GM23338 (cell line): ENCODE measurements around the gene VSTM2L. TPM values are rescaled to one million over a fixed set of nuclear protein-coding genes. Genes with fewer than 3 reads are reported as not detected.

Experiments used
- ATAC-seq: fragments of 200-7000 bp; cut with Tn5 transposase; 3 replicates; pipeline ENCODE4 v1.9.1; 2020
- DNase-seq: peaks from one replicate; pipeline ENCODE4 v3.0.0-alpha.2; 2015; ENCODE audit warnings: low spot score
- H2AFZ ChIP-seq: fragments of 200-600 bp; sonication (generic); 2 replicates; pipeline ENCODE4 v1.8.0; 2016; ENCODE audit warnings: antibody characterized with exemption, mild to moderate bottlenecking, moderate library complexity
- H3F3A ChIP-seq: fragments of 200-600 bp; sonication (generic); replicated peaks from 2 replicates; pipeline ENCODE4 v1.8.0; 2017; ENCODE audit warnings: antibody characterized with exemption, mixed run types, low read depth
- H3K27ac ChIP-seq: fragments of 200-600 bp; sonication (generic); 2 replicates; pipeline ENCODE4 v1.6.1; 2016; ENCODE audit warnings: low read depth
- H3K27me3 ChIP-seq: fragments of 200-600 bp; sonication (generic); 2 replicates; pipeline ENCODE4 v1.8.0; 2016; ENCODE audit warnings: mild to moderate bottlenecking, mixed run types, moderate library complexity; ENCODE audit not compliant: insufficient read depth
- H3K36me3 ChIP-seq: fragments of 200-600 bp; sonication (generic); 2 replicates; pipeline ENCODE4 v1.8.0; 2016; ENCODE audit warnings: mild to moderate bottlenecking; ENCODE audit not compliant: insufficient read depth
- H3K4me1 ChIP-seq: fragments of 200-600 bp; sonication (generic); 2 replicates; pipeline ENCODE4 v1.8.0; 2016; ENCODE audit warnings: mild to moderate bottlenecking, moderate library complexity; ENCODE audit not compliant: insufficient read depth
- H3K4me2 ChIP-seq: fragments of 200-600 bp; sonication (generic); 2 replicates; pipeline ENCODE4 v1.7.1; 2017; ENCODE audit warnings: mixed run types
- H3K4me3 ChIP-seq: fragments of 200-600 bp; sonication (generic); 2 replicates; pipeline ENCODE4 v1.6.1; 2016; ENCODE audit warnings: mixed run types
- H3K79me2 ChIP-seq: fragments of 200-600 bp; sonication (generic); replicated peaks from 2 replicates; pipeline ENCODE4 v1.8.0; 2017; ENCODE audit warnings: mild to moderate bottlenecking; ENCODE audit not compliant: insufficient read depth
- H3K9me2 ChIP-seq: fragments of 200-600 bp; sonication (generic); 2 replicates; pipeline ENCODE4 v1.8.0; 2017; ENCODE audit not compliant: insufficient read depth
- H4K20me1 ChIP-seq: fragments of 200-600 bp; sonication (generic); replicated peaks from 2 replicates; pipeline ENCODE4 v1.8.0; 2017; ENCODE audit warnings: mild to moderate bottlenecking; ENCODE audit not compliant: insufficient read depth
- H3K27ac Mint-ChIP-seq: 2 replicates; pipeline ENCODE4 v1.8.0; 2020; ENCODE audit warnings: inconsistent platforms, mild to moderate bottlenecking, moderate library complexity, mixed read lengths
- H3K27me3 Mint-ChIP-seq: 3 replicates; pipeline ENCODE4 v1.8.0; 2022; ENCODE audit warnings: low read depth, mild to moderate bottlenecking, moderate library complexity, mixed read lengths, inconsistent platforms; ENCODE audit not compliant: insufficient read depth, poor library complexity
- H3K36me3 Mint-ChIP-seq: 3 replicates; pipeline ENCODE4 v1.8.0; 2021; ENCODE audit warnings: low read depth, mild to moderate bottlenecking, inconsistent platforms, moderate library complexity, mixed read lengths
- H3K4me1 Mint-ChIP-seq: 3 replicates; pipeline ENCODE4 v1.8.0; 2020; ENCODE audit warnings: mild to moderate bottlenecking, inconsistent platforms, mixed read lengths
- H3K4me3 Mint-ChIP-seq: 3 replicates; pipeline ENCODE4 v1.8.0; 2021; ENCODE audit warnings: moderate library complexity, mild to moderate bottlenecking, inconsistent platforms, mixed read lengths
- H3K9me3 Mint-ChIP-seq: 3 replicates; pipeline ENCODE4 v1.8.0; 2020; ENCODE audit warnings: moderate library complexity, mild to moderate bottlenecking, inconsistent platforms, mixed read lengths
- EZH2 ChIP-seq: fragments of 200-600 bp; sonication (generic); IDR thresholded peaks from one replicate; pipeline ENCODE4 v1.8.0; 2017; ENCODE audit warnings: antibody characterized with exemption, mild to moderate bottlenecking, low read depth; ENCODE audit not compliant: unreplicated experiment
- EZH2phosphoT487 ChIP-seq: fragments of 200-600 bp; sonication (generic); IDR thresholded peaks from one replicate; pipeline ENCODE4 v1.8.1; 2018; ENCODE audit warnings: antibody characterized with exemption; ENCODE audit not compliant: unreplicated experiment
- JUNB ChIP-seq: IDR thresholded peaks from one replicate; pipeline ENCODE4 v1.6.1; 2016; ENCODE audit warnings: antibody characterized with exemption; ENCODE audit not compliant: unreplicated experiment
- NANOG ChIP-seq: IDR thresholded peaks from 2 replicates; pipeline ENCODE4 v1.6.1; 2016; ENCODE audit warnings: antibody characterized with exemption, borderline replicate concordance
- POLR2AphosphoS5 ChIP-seq: IDR thresholded peaks from 2 replicates; pipeline ENCODE4 v1.6.1; 2016; ENCODE audit warnings: antibody characterized with exemption, low read depth
- STAT1 ChIP-seq: IDR thresholded peaks from one replicate; pipeline ENCODE4 v1.6.1; 2016; ENCODE audit warnings: antibody characterized with exemption; ENCODE audit not compliant: unreplicated experiment
- ZNF331 ChIP-seq: fragments of 250-450 bp; sonication (Bioruptor Pico); IDR thresholded peaks from 2 replicates; pipeline ENCODE4 v1.5.0; 2020; ENCODE audit warnings: low read depth, mild to moderate bottlenecking, moderate library complexity
- polyA plus RNA-seq: library from polyadenylated mRNA; unstranded; fragments of >200 nt; fragmentation: Nextera tagmentation; extraction: Ambion mirVana; gene quantifications from 2 replicates; pipeline ENCODE4 v1.2.1, GENCODE V29; 2016
- total RNA-seq: library from RNA; depleted of rRNA; stranded (reverse); fragments of >200 nt; shearing (Covaris generic); gene quantifications from 2 replicates; pipeline ENCODE4 v1.2.3, GENCODE V29; 2014
- TF ChIP-seq, protein P1 (sequence below), 2 experiments: fragments of 200-600 bp in 1 of 2; sonication (generic) in 1 of 2; conservative IDR thresholded peaks; 2 replicates each; pipeline versions ENCODE4 v1.5.1 to v1.6.1; 2016 to 2017; ENCODE audit warnings: antibody characterized with exemption in 2 of 2, low read depth in 2 of 2, mild to moderate bottlenecking in 2 of 2, moderate library complexity in 1 of 2
- TF ChIP-seq, protein P2 (sequence below): IDR thresholded peaks from one replicate; pipeline ENCODE4 v1.6.1; 2018; ENCODE audit warnings: antibody characterized with exemption; ENCODE audit not compliant: unreplicated experiment
- TF ChIP-seq, protein P3 (sequence below): IDR thresholded peaks from 2 replicates; pipeline ENCODE4 v1.6.1; 2016; ENCODE audit warnings: antibody characterized with exemption
- TF ChIP-seq, protein P4 (sequence below): fragments of 250-450 bp; sonication (Bioruptor Pico); IDR thresholded peaks from 2 replicates; pipeline ENCODE4 v1.5.0; 2020; ENCODE audit warnings: mild to moderate bottlenecking, moderate library complexity

VSTM2L gene
- total and polyA plus RNA-seq, 2 experiments from 2014 or later = 0.60 to 1.9 TPM

DNA sequence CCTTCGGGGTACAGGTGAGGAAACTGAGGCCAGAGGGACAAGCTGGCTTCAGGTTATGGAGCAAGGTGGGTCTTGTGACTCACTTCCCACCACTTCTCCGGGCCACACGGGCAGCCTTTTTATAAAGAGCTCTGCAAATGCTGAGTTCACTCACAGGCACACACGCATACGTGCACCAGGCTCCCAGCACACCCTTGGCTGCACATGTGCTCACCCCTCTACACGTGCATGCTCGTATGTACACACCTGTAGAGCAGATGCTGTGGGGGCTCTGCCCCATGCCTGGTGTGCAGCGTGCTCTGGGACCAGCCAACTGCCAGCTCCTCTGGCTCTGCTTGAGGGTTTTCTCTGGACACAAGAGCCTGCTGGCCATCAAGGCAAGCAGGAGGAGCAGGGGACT lies 29.1 kb downstream of the VSTM2L start (continued):
- TF ChIP-seq, protein P1, sequence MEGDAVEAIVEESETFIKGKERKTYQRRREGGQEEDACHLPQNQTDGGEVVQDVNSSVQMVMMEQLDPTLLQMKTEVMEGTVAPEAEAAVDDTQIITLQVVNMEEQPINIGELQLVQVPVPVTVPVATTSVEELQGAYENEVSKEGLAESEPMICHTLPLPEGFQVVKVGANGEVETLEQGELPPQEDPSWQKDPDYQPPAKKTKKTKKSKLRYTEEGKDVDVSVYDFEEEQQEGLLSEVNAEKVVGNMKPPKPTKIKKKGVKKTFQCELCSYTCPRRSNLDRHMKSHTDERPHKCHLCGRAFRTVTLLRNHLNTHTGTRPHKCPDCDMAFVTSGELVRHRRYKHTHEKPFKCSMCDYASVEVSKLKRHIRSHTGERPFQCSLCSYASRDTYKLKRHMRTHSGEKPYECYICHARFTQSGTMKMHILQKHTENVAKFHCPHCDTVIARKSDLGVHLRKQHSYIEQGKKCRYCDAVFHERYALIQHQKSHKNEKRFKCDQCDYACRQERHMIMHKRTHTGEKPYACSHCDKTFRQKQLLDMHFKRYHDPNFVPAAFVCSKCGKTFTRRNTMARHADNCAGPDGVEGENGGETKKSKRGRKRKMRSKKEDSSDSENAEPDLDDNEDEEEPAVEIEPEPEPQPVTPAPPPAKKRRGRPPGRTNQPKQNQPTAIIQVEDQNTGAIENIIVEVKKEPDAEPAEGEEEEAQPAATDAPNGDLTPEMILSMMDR (conservative IDR thresholded peaks at IDR 0.05; ENCODE audit: low read depth in 2 of 2) = no peak
- TF ChIP-seq NANOG = no peak

DNA sequence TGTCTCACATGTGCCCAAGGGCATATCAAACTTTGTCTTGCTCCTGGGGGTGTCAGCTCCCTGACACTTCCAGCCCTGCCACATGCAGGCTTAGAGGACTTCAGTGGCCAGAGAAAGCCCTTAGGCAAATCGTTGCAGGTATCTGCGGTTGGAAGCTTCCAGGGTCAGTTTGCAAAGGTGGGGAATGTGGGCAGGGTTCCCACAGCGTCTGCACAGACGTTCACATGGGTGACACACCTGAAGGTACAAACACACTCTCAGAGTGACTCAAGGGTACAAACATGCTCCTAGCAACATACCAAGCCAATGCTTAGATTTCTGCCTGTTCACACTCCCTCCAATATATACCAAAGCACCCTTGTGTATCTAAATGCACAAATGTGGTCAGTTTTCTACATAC lies 30.0 kb downstream of the VSTM2L start:
- H3K27ac Mint-ChIP-seq = no peak overlapping the region
- no peak overlapping the region for H3K4me3 ChIP-seq
- H3K9me2 ChIP-seq = no peaks in the 10 kb centered on the region
- no peaks in the 10 kb centered on the region for H3K36me3 ChIP-seq
- no peaks in the 10 kb centered on the region for H3K79me2 ChIP-seq
- no peak overlapping the region for H3K27ac ChIP-seq
- 0 out of 2 replicates have a peak overlapping the region, but pooled peaks have one; percentile 6 for H3K4me2 ChIP-seq
- H3K4me1 Mint-ChIP-seq = peaks cover 38% of the 10 kb centered on the region
- no peaks in the 10 kb centered on the region for H3K9me3 Mint-ChIP-seq
- DNase-seq = no peak
- no peaks in the 10 kb centered on the region for H3K27me3 ChIP-seq
- H3F3A ChIP-seq = no peaks in the 10 kb centered on the region
- H3K27me3 Mint-ChIP-seq = peaks cover 8% of the 10 kb centered on the region
- no peak overlapping the region; the same call in 2 of the 3 replicates for H3K4me3 Mint-ChIP-seq
- H4K20me1 ChIP-seq = no peaks in the 10 kb centered on the region
- H3K4me1 ChIP-seq = peaks cover 15% of the 10 kb centered on the region; the same call in 1 of the 2 replicates
- no peaks in the 10 kb centered on the region; the same call in 2 of the 3 replicates for H3K36me3 Mint-ChIP-seq
- H2AFZ ChIP-seq = peak overlapping the region; percentile 66; the same call in 1 of the 2 replicates
- ATAC-seq = no peak; the same call in 2 of the 3 replicates
- no peak for TF ChIP-seq NANOG
- TF ChIP-seq EZH2phosphoT487 = no peak
- TF ChIP-seq EZH2 = no peak
- TF ChIP-seq POLR2AphosphoS5 = no peak
- no peak for TF ChIP-seq STAT1
- no peak for TF ChIP-seq JUNB
- TF ChIP-seq, protein P2, sequence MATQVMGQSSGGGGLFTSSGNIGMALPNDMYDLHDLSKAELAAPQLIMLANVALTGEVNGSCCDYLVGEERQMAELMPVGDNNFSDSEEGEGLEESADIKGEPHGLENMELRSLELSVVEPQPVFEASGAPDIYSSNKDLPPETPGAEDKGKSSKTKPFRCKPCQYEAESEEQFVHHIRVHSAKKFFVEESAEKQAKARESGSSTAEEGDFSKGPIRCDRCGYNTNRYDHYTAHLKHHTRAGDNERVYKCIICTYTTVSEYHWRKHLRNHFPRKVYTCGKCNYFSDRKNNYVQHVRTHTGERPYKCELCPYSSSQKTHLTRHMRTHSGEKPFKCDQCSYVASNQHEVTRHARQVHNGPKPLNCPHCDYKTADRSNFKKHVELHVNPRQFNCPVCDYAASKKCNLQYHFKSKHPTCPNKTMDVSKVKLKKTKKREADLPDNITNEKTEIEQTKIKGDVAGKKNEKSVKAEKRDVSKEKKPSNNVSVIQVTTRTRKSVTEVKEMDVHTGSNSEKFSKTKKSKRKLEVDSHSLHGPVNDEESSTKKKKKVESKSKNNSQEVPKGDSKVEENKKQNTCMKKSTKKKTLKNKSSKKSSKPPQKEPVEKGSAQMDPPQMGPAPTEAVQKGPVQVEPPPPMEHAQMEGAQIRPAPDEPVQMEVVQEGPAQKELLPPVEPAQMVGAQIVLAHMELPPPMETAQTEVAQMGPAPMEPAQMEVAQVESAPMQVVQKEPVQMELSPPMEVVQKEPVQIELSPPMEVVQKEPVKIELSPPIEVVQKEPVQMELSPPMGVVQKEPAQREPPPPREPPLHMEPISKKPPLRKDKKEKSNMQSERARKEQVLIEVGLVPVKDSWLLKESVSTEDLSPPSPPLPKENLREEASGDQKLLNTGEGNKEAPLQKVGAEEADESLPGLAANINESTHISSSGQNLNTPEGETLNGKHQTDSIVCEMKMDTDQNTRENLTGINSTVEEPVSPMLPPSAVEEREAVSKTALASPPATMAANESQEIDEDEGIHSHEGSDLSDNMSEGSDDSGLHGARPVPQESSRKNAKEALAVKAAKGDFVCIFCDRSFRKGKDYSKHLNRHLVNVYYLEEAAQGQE = no peak
- TF ChIP-seq ZNF331 (CRISPR knock-in tag) = no peak
- TF ChIP-seq, protein P3, sequence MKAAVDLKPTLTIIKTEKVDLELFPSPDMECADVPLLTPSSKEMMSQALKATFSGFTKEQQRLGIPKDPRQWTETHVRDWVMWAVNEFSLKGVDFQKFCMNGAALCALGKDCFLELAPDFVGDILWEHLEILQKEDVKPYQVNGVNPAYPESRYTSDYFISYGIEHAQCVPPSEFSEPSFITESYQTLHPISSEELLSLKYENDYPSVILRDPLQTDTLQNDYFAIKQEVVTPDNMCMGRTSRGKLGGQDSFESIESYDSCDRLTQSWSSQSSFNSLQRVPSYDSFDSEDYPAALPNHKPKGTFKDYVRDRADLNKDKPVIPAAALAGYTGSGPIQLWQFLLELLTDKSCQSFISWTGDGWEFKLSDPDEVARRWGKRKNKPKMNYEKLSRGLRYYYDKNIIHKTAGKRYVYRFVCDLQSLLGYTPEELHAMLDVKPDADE = no peak
- TF ChIP-seq, protein P4, sequence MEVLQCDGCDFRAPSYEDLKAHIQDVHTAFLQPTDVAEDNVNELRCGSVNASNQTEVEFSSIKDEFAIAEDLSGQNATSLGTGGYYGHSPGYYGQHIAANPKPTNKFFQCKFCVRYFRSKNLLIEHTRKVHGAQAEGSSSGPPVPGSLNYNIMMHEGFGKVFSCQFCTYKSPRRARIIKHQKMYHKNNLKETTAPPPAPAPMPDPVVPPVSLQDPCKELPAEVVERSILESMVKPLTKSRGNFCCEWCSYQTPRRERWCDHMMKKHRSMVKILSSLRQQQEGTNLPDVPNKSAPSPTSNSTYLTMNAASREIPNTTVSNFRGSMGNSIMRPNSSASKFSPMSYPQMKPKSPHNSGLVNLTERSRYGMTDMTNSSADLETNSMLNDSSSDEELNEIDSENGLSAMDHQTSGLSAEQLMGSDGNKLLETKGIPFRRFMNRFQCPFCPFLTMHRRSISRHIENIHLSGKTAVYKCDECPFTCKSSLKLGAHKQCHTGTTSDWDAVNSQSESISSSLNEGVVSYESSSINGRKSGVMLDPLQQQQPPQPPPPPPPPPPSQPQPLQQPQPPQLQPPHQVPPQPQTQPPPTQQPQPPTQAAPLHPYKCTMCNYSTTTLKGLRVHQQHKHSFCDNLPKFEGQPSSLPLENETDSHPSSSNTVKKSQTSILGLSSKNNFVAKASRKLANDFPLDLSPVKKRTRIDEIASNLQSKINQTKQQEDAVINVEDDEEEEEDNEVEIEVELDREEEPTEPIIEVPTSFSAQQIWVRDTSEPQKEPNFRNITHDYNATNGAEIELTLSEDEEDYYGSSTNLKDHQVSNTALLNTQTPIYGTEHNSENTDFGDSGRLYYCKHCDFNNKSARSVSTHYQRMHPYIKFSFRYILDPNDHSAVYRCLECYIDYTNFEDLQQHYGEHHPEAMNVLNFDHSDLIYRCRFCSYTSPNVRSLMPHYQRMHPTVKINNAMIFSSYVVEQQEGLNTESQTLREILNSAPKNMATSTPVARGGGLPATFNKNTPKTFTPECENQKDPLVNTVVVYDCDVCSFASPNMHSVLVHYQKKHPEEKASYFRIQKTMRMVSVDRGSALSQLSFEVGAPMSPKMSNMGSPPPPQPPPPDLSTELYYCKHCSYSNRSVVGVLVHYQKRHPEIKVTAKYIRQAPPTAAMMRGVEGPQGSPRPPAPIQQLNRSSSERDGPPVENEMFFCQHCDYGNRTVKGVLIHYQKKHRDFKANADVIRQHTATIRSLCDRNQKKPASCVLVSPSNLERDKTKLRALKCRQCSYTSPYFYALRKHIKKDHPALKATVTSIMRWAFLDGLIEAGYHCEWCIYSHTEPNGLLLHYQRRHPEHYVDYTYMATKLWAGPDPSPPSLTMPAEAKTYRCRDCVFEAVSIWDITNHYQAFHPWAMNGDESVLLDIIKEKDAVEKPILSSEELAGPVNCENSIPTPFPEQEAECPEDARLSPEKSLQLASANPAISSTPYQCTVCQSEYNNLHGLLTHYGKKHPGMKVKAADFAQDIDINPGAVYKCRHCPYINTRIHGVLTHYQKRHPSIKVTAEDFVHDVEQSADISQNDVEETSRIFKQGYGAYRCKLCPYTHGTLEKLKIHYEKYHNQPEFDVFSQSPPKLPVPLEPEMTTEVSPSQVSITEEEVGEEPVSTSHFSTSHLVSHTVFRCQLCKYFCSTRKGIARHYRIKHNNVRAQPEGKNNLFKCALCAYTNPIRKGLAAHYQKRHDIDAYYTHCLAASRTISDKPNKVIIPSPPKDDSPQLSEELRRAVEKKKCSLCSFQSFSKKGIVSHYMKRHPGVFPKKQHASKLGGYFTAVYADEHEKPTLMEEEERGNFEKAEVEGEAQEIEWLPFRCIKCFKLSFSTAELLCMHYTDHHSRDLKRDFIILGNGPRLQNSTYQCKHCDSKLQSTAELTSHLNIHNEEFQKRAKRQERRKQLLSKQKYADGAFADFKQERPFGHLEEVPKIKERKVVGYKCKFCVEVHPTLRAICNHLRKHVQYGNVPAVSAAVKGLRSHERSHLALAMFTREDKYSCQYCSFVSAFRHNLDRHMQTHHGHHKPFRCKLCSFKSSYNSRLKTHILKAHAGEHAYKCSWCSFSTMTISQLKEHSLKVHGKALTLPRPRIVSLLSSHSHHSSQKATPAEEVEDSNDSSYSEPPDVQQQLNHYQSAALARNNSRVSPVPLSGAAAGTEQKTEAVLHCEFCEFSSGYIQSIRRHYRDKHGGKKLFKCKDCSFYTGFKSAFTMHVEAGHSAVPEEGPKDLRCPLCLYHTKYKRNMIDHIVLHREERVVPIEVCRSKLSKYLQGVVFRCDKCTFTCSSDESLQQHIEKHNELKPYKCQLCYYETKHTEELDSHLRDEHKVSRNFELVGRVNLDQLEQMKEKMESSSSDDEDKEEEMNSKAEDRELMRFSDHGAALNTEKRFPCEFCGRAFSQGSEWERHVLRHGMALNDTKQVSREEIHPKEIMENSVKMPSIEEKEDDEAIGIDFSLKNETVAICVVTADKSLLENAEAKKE (CRISPR knock-in tag) = no peak
